HPDE6-E6E7 (cell line): Measurements from ENCODE around the gene STOX2.
"Not testable (repeated sequence)": the region's sequence is repeated elsewhere in the genome, so short reads cannot be mapped to it uniquely, and the experiment has no call there.

Experiments
- DNase-seq: peaks from one replicate; pipeline ENCODE4 v3.0.0; 2011; ENCODE audit warnings: missing footprints; ENCODE audit errors: extremely low spot score

Gene STOX2

DNA sequence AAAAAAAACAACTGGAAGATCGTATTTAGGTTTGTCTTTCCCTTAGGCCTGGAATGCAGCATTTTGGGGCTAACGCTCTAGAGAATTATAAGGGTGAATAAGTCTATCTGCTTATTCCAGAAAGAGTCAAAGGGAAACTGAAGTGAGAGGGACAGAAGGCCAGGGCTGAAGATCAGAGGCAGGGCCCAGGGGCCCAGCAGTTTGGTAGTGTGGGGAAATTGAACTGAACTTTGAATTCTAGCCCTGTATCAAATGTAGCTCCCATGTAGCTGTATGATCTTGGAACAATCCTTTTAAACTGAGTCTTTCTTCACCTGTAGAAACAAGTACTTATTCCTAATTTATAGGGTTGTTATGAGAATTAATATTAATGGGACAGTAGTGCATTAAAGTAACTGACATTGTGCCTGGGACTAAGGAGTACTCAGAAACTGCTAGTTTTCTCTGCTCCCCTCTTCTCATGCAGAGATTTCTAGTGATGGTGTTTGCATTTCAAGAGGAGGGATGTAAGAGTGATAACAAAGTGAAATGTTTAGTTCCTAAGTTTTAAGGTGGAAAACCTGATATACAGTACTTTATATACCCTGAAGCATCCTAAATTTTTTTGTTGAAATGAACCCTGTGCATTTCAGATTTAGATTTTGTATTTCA, 30.4 kb downstream of the STOX2 start:
- DNase-seq, result no peak

DNA sequence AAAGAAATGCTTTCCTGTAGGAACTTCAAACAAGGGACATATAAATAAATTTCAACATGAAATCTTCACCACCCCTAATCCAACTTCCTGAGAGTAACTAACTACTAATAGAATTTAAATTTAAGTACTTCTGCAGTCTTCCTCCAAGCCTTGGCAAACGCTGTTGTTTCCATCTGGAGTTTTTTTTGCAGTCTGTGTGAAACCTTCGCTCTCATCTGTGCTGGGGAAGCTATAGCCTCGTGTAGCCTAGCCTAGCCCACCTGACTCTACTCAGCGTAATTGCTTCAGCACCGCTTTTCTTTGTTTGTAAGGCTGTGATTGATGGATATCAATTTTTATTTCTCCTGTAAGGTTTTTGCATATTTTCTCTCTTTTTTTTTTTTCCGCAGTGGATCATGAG, 30.9 kb downstream of the STOX2 start:
- DNase-seq, result no peak

DNA sequence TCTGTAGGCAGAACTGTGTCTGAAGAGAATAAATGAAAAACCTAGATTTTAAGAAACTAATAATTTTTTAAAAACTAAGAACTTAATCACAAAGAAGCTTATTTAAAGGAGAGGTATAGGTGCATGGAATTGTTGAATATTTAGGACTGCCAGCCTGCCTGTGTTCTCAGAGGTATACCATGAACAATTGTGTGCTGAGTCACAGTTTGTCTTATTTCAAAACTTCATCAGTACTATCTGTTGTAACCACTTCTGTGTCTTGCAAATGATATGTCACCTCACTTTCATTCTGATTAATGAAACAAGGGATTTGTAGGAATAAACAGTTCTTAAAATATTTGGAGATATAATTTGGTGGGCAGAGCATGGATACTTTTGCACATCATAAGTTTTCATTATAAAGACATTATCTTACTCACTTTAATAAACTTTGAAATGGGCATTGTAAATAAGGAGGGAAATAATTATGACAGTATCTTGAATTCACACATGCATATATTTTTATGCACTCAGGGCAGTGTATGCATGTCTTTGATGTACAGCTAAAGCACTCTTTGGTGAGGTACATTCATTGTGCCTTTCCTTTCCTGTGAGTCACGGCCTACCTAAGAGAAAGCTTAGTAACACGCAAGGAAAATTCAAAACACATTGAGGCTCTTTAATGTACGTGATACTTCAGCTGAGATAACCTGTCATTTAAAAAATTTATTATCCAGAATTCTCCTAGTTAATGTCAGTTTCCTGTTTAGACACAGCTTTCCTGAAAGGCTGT, 31.7 kb downstream of the STOX2 start:
- DNase-seq, result no peak

DNA sequence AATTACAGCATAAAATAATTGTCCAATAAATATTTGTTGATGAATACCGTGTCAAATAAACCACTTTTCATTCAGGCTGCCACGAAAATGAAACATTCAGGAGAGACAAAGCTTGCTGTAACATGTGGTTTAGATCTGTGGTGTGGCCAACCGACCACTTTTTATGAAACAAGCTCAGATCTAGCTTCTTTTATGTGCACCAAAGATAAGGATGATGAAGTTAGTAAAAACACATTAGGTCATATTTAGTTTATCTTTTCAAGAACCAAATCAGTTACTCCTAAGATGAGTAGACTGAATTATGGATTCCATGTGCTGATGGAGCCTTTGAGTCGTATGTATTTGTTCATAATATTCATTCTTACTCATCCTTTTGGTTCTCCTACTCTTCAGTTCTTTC, 35.8 kb downstream of the STOX2 start:
- no peak for DNase-seq

DNA sequence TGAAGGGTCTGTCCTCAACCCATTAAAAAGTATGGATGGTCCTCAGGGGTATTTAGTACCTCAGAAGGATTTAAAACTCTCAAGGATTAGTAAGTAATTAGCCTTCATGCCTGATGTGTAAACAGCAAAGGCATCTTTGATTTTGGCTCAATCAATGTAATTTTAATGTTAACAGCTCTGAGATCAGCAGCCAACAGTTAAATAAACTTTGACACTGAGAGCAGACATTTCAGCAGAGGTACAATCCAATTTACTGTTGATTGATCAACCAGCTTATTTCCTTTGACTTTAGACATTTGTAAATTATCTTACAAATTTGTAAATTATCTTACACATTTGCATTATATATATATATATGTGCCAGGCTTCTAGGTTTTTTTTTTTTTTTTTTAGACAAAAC, 36.9 kb downstream of the STOX2 start:
- DNase-seq, result no peak

DNA sequence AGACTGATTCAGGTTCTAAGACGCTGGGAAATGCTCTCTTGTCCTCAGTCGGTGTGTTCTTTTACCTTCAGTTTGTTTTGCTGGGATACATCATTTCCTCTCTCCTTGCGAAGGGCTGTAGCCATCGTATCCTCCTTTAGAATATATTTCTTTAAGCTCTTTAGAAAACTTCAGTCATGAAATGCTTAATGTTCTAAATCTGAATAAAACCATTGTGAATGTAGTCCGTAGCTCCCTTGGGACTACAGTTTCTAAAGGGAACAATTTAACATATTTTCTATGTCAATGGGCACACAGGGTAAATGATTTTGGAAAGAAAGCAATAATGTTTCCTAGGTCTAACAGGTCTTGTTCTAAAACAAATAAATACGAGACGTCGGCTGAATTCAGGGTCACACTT, 40.6 kb downstream of the STOX2 start:
- no peak for DNase-seq

DNA sequence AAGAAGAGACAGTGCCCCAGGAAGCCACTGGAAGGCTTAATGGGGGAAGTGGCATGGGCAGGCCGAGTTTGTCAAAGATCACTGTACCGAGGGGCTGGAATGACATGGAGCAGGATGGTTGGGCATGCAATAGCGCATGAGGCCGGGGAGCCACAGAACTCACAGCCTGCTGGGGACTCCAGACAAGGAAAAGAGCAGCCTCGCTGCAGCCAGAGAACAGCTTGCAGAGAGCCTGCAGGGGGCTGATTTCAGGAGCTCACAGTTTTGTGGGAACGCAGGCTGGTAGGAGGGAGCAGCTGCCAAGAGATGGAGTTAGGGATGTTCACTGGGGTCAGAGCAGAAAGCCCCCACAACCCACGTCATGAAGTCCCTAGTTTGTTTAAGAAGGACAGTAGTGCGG, 45.4 kb downstream of the STOX2 start:
- no peak for DNase-seq

DNA sequence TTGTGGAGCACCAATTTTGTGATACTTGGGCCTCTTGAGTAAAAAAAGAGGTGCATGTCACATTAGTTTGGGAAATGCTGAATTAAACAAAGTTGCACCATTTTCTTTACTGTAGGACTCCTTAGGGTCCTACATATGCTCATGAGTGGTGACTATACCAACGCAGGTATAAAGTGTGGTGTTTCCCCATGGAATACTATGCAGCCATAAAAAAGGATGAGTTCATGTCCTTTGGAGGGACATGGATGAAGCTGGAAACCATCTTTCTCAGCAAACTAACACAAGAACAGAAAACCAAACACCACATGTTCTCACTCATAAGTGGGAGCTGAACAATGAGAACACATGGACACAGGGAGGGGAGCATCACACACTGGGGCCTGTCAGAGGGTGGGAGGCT, 47.5 kb downstream of the STOX2 start:
- not testable (repeated sequence) for DNase-seq

DNA sequence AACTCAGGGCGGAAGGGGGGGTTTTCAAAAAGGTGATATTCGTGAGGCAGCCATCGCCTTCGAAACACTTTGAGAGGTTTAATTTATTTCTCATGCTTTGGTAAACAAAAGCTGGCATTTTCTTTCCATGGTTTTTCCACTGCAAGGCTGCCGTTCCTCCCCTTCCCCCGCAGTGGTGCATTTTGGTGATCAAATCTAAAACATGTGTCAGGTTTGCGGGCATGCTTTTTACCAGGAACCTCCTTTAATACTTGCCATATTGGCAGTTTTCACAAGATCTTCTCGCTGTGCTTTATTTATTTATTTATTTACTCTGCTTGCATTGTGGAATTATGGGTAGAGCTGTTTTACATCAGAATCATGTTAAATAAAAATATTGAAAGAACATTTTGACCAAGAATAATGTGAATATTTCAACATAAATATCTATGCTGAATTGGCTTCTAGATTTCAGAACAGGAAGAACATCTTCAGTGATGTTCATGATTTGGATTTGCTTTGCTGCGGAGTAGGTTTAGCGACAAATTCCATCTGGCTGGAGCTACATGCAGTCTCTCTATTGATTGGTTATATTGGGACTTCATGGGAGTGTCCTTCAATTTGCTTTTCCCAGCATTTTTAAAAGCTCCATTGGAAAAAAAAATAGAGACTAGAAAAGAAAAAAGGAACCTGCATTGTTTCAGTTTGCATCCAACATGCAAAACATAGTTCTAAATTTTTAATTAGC, 54.4 kb downstream of the STOX2 start:
- no peak for DNase-seq

DNA sequence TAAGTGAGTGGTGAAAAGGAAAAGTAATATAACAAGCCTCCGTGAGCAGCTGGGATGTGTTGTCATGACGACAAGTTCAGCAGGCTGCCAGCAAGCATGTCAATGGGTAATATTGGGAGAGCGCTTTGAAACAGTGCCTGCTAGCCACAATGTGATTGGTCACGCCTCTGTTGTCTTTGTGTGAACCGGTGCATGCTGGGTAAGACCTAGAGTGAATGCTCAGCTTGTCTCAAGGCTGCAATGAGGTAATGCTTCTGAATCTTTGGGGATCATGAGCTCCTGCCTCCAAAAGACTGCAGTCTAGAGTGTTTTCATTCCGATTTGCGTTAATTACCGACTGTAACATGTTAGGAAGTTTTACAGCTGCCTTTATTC, 54.9 kb downstream of the STOX2 start:
- DNase-seq, result no peak

DNA sequence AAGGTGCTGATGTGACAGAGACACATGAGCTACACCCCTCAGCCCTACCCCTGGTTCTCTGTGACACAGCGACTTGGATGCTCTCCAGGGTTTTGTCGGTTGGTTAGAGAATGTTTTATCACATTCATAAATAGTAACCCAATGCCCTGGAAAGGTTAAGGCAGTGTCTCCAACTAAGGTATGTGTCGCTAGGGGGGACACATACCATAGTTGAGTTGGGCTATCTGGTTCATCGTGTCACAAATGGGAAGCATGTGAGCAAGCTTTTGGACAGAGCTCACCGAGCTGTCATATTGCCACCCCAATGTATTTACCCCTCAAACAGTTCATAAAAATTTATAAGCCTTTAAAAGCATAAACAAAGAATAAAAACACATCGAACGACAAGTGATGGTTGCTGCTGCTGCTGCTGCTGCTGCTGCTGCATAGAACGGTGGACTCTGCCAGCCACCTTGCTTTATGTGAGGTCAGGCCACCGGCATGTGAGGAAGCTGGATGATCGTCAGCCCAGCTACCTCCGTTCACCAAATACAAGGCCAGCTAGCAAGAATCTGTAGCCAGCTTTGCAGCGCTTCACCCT, 55.9 kb downstream of the STOX2 start:
- no peak for DNase-seq

DNA sequence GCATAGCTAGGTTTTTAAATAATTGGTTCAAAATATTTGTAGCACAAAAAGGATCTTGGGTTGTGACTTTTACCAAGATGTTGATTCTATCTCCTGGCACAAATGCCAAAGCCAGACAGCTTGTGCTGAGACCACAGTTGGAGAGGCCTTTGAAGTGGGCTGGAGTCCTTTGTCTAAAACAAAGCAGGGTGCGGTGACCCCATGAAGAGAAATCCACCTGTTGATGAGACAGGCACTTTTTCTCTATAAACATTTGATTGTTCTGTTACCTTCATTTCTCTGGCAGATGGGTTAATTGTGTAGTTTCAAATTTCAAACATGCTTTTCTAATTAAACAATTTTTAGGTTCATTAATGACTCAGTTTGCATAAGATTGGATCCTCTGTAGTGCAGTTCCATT, 56.7 kb downstream of the STOX2 start:
- no peak for DNase-seq

DNA sequence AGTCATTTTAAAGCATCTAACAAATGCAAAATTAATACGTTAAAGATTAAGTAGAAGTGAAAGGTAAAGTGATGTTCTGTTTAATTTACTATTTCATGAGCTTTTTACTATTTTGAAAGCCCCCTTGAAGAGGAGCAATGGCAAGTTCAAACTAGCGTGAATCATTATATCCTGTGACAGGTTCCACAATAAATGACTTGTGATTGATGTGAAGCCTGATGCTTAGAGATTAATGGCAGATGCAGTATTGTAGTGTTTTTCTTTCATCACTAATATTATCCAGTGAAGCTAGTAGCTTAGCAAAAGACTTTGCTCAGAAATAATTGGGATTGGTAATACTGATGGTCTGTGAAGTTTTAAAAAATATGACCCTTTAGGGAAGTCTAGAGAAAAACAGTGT, 57.3 kb downstream of the STOX2 start:
- DNase-seq, result no peak

DNA sequence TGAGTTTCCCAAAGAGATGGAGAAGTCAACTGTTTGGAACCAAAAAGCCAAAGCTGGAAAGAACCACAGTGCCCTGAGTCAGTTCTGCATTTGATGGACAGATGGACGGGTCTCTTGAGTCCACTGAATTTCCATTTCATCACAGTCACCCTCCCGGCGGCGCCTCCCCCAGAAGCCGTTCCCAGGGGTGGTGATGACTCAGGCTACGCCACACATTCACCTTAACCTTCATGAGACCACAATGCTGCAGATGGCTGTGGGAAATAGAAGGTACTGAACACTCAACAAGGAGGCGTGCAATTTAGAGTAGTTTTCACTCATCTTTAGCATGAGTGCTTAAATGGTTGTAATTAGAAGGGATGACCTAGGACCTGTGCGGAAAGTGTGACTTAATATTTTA, 61.3 kb downstream of the STOX2 start:
- no peak for DNase-seq

DNA sequence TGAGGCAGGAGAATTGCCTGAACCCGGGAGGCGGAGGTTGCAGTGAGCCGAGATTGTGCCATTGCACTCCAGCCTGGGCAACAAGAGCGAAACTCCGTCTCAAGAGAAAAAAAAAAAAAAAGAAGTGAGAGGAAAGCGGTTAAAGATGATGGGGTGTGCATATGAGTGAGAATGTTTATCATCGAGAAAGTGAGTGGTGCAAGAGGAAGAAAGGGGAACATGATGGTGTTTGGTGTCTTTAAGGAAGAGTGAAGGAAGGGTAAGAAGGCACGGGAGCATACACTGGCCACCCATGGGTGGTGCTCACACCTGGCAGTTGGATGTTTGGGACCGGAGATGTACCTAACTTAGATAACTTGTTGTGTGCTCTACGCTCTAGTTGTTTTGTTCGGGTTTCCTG, 62.2 kb downstream of the STOX2 start:
- no peak for DNase-seq

DNA sequence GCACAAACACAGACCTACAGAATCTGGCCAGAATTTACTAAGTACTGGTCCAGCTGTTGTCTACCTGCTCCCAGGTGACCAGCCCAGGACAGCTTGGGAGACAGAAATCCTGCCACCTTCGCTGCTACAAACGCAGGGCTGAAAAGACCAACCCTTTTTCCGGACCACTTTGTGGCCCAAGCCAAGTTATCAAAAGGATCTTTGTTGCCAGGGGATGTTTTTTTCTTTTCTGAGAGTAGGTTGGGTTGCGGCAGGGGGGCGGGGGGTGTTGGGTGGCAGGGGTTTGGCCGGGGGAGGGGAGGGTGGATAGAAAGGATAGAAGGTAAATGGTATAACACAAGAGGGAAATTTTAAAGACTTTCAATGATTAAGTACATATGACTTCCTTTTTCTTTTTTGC, 63.4 kb downstream of the STOX2 start:
- no peak for DNase-seq

DNA sequence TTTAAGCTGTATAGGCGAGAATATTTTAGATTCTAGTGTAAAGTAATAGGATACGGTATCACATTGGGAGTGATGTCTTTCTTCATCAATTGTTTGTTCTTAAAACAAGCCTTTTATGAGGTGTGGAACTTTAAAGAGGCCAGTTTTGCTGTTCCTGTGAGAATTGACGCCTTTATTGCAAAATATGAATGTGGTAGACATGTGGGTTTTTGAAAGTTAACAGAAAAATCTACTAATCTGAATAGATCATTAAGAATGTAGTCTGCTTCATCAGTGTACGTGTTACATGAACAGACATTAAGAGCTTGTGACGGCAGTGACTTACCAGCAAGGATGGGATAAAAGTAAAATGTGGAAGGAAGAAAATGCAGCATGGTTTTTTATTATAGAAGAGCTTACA, 63.8 kb downstream of the STOX2 start:
- no peak for DNase-seq

DNA sequence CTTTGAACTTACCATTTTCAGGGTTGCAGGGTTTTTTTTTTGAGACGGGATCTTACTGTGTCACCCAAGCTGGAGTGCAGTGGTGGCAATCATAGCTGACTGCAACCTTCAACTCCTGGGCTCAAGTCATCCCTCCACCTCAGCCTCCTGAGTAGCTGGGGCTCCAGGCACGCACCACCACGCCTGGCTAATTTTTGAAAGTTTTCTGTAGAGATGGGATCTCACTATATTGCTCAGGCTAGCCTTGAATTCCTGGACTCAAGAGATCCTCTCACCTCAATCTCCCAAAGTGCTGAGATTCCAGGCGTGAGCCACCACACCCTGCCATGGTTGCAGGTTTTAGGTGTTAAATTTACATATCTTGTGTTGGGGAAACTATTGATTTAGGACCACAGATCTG, 64.5 kb downstream of the STOX2 start:
- DNase-seq, result no peak

DNA sequence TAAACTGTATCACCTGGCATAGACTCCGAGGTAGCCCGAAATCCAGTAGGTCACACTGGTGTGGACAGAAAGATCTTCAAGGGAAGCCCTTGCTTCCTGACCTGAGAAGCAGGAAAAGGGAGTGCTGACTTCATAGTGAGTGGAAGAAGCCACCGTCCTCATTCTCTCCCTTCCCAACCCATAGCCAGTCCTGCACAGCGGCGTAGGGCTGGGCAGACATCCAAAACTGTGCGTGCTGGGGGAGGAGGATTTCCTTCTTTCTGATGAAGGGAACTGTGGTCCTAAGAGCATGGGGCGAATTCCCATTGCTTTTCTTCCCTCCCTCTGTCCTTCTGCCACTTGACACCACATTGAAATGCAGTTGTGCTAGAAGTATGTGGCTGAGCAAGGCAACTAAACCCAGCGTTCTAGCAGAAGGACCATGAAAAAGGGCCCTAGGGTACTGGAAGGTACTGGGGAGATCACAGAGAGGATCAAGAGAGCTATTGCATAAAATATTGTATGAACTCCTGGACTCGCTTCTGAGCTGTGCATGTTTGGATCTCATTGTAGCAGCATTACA, 66.9 kb downstream of the STOX2 start:
- DNase-seq, result no peak

DNA sequence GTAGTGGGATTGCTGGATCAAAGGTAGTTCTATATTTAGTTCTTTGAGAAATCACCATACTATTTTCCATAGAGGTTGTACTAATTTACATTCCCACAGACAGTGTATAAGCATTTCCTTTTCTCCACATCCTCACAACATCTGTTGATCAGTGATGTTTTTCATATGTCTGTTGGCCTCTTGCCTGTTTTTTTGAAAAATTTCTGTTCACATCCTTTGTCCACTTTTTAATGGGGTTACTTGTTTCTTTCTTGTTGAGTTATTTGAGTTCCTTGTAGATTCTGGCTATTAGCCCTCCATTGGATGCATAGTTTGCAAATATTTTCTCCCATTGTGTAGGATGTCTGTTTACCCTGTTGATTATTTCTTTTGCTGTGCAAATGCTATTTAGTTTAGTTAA, 72.6 kb downstream of the STOX2 start:
- DNase-seq, result no peak

DNA sequence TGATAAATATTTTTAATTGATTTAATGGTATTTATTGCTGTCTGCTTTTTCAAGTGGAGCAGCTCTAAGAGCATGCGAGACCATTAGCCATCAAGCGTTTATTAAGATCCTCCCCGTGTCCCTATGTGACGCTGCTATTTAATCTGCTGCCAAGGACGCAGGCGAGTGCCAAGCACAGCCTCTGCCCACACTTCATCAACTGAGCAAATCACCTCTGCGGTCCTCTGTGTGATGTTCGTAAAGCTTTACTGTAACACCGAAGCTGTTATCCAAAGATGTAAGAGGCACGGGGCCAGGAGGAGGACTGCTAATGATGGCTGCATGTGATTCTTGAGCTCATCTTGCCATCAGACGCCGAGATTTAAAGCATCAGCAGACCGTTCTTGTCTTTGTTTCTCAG, 79.5 kb downstream of the STOX2 start:
- no peak for DNase-seq

DNA sequence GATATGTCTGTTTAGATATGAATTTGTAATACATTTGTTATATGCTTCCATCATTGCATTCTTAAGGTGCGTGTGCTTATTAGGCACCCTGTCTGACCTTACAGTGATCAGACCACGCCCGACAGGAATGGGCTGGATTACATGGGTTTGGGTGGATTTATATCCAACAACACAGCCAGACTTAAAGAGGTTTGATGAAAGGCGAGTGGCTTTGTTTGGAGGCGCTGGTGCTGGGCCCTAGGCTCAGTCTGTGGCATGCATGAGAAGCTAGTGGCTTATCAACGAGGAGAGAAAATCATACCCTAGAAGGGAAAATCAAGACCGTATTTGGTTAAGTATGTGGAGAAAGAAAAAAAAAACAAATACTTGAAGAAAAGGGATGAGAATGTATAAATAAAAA, 80.7 kb downstream of the STOX2 start:
- DNase-seq, result no peak
